ENCODE results near the gene CYB5D1. TPM values are rescaled to one million over a fixed set of nuclear protein-coding genes. Genes with fewer than 3 reads are reported as not detected.

CYB5D1 gene
- total RNA-seq, 4 donors from 2014 or later, result 11.6 to 14.9 (median 12.0) TPM

DNA sequence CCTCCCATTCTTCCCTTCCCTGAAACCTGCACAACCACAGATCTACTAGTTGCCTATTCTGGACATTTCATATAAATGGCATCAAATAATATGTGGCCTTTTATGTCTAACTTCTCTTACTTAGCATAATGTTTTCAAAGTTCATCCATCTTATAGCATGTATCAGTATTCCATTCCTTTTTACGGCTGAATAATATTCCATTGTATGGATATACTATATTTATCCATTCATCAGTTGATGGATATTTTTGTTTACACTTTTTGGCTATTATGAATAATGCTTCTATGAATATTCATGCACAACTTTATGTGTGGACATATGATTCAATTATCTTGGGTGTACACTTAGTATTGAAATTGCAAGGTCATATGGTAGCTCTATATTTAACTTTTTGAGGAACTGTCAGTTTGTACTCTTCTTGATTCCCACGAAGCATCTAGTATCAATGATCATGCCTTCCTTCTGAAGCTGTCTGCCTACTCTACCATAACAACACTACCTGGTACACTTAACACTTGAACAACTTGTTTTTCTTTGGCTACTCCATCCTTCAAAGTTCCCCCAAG is 18.1 kb downstream of the CYB5D1 start:
- Histone ChIP-seq H3K27ac (replicated peaks in 1 of 4) (no peak overlapping the region), H3K4me3 (no peak overlapping the region), H3K27me3 (no peaks in the 10 kb centered on the region), H3K9me3 (no peaks in the 10 kb centered on the region), H3K4me1 (peaks cover 0 to 7% (median 0%) of the 10 kb centered on the region in 4 donors), H3K36me3 (peaks cover 0 to 26% (median 8%) of the 10 kb centered on the region in 4 donors)
- TF ChIP-seq POLR2A (IDR thresholded peaks at IDR 0.05; ENCODE audit: low read depth) (no peak), EP300 (IDR thresholded peaks at IDR 0.05) (no peak), POLR2AphosphoS5 (IDR thresholded peaks at IDR 0.05) (no peak)
- TF ChIP-seq, protein P1, sequence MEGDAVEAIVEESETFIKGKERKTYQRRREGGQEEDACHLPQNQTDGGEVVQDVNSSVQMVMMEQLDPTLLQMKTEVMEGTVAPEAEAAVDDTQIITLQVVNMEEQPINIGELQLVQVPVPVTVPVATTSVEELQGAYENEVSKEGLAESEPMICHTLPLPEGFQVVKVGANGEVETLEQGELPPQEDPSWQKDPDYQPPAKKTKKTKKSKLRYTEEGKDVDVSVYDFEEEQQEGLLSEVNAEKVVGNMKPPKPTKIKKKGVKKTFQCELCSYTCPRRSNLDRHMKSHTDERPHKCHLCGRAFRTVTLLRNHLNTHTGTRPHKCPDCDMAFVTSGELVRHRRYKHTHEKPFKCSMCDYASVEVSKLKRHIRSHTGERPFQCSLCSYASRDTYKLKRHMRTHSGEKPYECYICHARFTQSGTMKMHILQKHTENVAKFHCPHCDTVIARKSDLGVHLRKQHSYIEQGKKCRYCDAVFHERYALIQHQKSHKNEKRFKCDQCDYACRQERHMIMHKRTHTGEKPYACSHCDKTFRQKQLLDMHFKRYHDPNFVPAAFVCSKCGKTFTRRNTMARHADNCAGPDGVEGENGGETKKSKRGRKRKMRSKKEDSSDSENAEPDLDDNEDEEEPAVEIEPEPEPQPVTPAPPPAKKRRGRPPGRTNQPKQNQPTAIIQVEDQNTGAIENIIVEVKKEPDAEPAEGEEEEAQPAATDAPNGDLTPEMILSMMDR (IDR thresholded peaks at IDR 0.05), result no peak
- intact Hi-C loops (cut with DNase I), result no loop called here
- 90% methylated on average over 2 of the region's 2 CpGs for WGBS
- no peak for DNase-seq (ENCODE audit: extremely low spot score)

- Histone ChIP-seq H3K27me3 (no peaks in the 10 kb centered on the region), H3K4me1 (peaks cover 0 to 27% (median 19%) of the 10 kb centered on the region in 4 donors), H3K4me3 (no peak overlapping the region), H3K27ac (replicated peaks in 1 of 4) (no peak overlapping the region), H3K9me3 (no peaks in the 10 kb centered on the region), H3K36me3 (peaks cover 0 to 27% (median 9%) of the 10 kb centered on the region in 4 donors)
- intact Hi-C loops (cut with DNase I), result no loop called here
- no peak for TF ChIP-seq POLR2A (IDR thresholded peaks at IDR 0.05; ENCODE audit: low read depth)
- 93% methylated on average over 7 of the region's 7 CpGs for WGBS
- no peak for DNase-seq (ENCODE audit: extremely low spot score)
Measured at GRCh38 chr17:7878234-7878633, 20.4 kb downstream of the CYB5D1 start.

GRCh38 chr17:7880076-7880868 is 22.5 kb downstream of the CYB5D1 start:
- no peak for DNase-seq (ENCODE audit: extremely low spot score)
- peaks cover 3 to 37% (median 30%) of the 10 kb centered on the region in 4 donors for H3K4me1 ChIP-seq
- H3K36me3 ChIP-seq, result peaks cover 0 to 23% (median 9%) of the 10 kb centered on the region in 4 donors
- H3K9me3 ChIP-seq, result no peaks in the 10 kb centered on the region
- no peak overlapping the region for H3K27ac ChIP-seq (replicated peaks in 1 of 4)
- H3K4me3 ChIP-seq, result no peak overlapping the region
- WGBS, result 85% methylated on average over 3 of the region's 3 CpGs
- TF ChIP-seq, protein P1 (IDR thresholded peaks at IDR 0.05), result no peak
- TF ChIP-seq POLR2AphosphoS5 (IDR thresholded peaks at IDR 0.05) (no peak), EP300 (IDR thresholded peaks at IDR 0.05) (no peak), POLR2A (IDR thresholded peaks at IDR 0.05; ENCODE audit: low read depth) (no peak)
- intact Hi-C loops (cut with DNase I), result loop anchor here (2.0 kb wide), 1 partner anchor 15 kb away; no protein-coding TSS in a partner anchor
- H3K27me3 ChIP-seq, result no peaks in the 10 kb centered on the region

DNA sequence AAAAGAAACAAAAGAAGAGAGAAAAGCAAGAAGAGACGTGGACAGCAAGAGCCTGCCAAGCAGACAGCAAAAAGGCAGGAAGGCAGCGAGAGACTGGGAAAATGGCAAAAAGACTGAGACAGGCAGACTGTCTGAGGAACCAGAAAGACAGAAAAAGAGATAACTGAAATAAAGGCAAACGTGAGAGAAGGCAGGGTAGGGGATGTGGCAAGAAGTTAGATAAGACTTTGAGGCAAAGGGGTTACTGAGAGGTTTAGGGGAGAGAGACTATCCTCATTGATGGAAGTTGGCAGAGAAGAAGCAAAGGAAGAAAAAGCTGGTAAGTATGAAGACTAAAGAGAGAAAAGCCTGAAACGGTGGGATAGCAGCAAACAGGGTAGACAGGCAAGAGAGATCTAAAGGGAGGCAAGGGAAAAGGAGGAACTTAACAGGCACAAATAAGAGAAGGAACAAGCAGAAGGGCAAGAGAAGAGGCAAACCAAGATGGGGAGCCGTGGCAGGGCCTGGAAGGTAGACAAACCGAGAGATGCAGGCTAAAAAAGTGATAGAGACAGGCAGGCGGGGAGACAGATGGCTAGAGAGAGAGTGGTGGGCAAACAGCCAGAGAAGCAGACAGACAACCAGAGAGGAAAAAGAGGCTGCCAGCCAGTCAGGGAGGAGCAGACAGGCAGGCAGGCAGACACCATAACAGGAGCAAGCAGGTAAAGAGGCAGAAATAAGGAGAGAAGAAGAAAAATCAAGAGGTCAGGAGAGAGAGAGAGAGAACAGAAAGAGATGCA is 23.7 kb downstream of the CYB5D1 start:
- TF ChIP-seq, protein P1 (IDR thresholded peaks at IDR 0.05), result no peak
- TF ChIP-seq EP300 (IDR thresholded peaks at IDR 0.05) (no peak), POLR2AphosphoS5 (IDR thresholded peaks at IDR 0.05) (no peak), POLR2A (IDR thresholded peaks at IDR 0.05; ENCODE audit: low read depth) (no peak)
- no peaks in the 10 kb centered on the region for H3K9me3 ChIP-seq
- intact Hi-C loops (cut with DNase I), result loop anchor here (2.0 kb wide), 1 partner anchor 17 kb away; no protein-coding TSS in a partner anchor
- no peak overlapping the region for H3K4me3 ChIP-seq
- H3K27ac ChIP-seq (replicated peaks in 1 of 4), result peak overlapping the region in 3 of 4 donors; percentile 1 to 95 (median 36)
- peaks cover 0 to 18% (median 9%) of the 10 kb centered on the region in 4 donors for H3K36me3 ChIP-seq
- H3K4me1 ChIP-seq, result peaks cover 11 to 48% (median 41%) of the 10 kb centered on the region in 4 donors
- DNase-seq (ENCODE audit: extremely low spot score), result no peak
- H3K27me3 ChIP-seq, result no peaks in the 10 kb centered on the region
- WGBS, result 38% methylated on average over 7 of the region's 7 CpGs

Data from esophagus muscularis mucosa (tissue), 4 donors.